HG03378 (cell line): ENCODE data around the gene USF2.
A peak's percentile ranks its signal among the peaks of the same experiment; 100 is the strongest.

Experiments
- ATAC-seq: cut with Tn5 transposase; IDR thresholded peaks from one replicate; pipeline ENCODE4 v1.9.1; 2021; ENCODE audit warnings: mild to moderate bottlenecking, moderate library complexity; ENCODE audit not compliant: unreplicated experiment

The USF2 gene

GRCh38 chr19:35240327-35240726 is 28.4 kb upstream of the USF2 start:
- no peak for ATAC-seq

DNA sequence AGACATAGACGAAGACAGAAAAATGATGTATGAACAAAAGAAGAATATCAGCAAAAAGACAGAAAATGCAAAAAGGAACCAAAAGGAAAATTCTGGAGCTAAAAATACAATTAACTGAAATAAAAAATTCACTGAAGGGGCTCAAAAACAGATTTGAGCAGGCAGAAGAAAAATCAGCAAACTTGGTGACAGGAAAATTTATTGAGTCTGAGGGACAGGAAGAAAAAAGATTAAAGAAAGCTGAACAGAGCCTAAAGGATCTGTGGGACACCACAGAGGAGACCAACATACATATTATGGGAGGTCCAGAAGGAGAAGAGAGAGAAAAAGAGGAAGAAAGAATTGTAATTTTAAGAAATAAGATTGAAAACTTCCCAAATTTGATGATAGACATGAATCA is 27.3 kb upstream of the USF2 start:
- no peak for ATAC-seq

DNA sequence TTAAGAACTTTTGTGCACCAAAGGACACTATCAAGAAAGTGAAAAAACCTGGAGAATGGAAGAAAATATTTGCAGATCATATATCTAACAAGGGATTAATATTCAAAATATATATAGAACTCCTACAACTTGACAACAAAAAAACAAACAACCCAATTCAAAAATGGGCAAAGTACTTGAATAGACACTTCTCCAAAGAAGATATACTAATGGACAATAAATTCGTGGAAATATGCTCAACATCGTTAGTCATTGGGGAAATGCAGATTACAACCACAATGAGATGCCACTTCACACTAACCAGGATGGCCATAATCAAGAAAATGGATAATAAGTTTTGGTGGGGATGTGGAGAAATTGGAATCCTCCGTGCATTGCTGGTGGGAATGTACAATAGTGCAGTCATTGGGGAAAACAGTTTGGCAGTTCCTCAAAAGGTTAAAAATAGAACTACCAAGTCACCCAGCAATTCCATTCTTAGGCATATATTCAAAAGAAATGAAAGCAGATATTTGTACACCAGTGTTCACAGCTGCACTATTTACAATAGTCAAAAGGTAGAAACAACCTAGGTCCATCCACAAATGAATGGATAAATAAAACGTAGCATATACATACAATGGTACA is 22.2 kb upstream of the USF2 start:
- ATAC-seq, result no peak

DNA sequence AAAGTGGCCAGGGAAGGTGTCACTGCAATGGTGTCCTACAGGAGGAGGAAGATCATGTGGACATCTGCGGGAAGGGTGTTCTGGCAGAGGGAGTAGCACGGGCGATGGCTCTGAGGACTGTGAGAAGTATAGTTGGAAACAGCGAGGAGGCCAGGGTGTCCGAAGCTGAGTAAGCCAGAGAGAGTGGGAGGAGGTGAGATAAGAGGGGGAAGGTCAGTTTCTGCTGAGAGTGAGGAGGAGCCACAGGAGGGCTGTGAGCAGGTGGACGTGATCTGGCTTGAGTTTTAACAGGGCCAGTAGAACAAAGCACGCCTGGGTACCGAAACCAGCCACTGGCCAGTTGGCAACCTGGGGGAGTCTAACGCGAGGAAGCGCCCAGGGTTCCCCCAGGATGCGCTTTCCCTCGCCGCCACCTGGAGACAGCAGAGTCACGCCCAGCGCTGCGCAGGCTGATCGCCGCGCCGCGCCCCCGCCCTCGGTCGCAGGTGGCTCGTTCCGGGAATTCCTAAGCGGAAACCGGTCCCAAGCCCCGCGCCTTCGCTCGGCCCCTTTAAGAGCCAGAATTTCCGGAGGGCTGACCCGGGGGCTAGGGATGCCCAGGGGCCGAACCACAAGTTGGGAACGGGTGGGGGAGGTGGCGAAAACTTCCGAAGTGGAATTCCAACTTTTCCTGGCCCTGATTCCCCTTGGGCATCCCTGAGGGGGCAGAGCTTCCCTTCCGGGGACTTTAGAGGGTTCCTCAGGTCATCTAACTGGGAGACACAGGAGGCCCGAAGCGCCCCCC is 21.0 kb upstream of the USF2 start:
- ATAC-seq, result no peak

DNA sequence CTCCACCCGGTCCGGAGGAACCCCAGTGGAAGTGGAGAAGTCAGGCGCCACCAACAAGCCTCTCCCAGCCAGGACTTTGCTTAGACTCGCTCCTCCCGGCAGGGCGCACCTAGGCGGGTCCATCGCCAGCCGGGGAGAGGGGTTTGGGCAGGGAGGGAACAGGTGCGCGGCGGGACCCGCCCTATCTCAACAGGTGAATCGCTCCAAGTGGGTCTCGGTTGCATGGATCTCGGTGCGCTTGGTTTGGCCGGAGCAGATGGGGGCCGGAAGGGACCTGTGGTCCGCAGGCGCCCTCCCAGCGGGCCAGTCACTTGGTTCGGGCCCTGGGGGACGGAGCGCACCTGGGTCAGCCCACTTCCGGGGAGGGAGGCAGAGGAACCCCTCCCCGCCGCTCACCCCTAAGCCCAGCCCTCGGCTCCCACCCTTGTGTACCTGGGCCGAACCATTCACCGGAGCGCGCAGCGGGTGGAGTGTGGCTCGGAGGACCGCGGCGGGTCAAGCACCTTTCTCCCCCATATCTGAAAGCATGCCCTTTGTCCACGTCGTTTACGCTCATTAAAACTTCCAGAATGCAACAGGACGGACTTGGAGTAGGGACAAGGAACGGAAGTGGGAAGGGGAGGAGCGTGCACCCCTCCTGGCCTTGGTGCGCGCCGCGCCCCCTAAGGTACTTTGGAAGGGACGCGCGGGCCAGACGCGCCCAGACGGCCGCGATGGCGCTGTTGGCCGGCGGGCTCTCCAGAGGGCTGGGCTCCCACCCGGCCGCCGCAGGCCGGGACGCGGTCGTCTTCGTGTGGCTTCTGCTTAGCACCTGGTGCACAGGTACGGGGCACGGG is 20.2 kb upstream of the USF2 start, which contains the start of gene LSR:
LSR (plus strand) TSS at position 693 of the 836 bp plus-strand sequence; CDS start at position 714, 21 bp downstream.
- peak; percentile 54 for ATAC-seq

GRCh38 chr19:35249146-35249847 is 19.5 kb upstream of the USF2 start:
- ATAC-seq, result no peak

GRCh38 chr19:35249848-35250711 is 18.7 kb upstream of the USF2 start:
- ATAC-seq, result no peak

DNA sequence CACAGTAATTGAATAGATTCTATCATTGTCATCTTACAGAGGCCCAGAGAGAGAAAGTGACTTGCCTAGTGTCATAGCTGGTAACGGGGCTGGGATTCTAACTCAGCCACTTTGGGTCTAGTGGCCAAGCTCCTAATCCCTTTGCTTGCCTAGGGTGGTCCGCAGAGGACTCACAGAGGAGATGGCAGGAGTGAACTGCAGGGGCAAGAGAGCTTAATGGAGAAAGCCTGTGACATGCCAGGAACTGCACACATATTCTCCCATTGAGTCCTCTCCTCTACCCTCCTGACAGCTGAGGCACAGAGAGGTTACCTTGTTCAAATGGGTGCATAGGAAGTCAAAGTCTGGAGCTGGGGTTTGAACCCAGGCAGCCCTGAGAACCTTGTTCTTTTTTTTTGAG is 17.3 kb upstream of the USF2 start:
- no peak for ATAC-seq

GRCh38 chr19:35253316-35254286 is 15.2 kb upstream of the USF2 start:
- no peak for ATAC-seq

DNA sequence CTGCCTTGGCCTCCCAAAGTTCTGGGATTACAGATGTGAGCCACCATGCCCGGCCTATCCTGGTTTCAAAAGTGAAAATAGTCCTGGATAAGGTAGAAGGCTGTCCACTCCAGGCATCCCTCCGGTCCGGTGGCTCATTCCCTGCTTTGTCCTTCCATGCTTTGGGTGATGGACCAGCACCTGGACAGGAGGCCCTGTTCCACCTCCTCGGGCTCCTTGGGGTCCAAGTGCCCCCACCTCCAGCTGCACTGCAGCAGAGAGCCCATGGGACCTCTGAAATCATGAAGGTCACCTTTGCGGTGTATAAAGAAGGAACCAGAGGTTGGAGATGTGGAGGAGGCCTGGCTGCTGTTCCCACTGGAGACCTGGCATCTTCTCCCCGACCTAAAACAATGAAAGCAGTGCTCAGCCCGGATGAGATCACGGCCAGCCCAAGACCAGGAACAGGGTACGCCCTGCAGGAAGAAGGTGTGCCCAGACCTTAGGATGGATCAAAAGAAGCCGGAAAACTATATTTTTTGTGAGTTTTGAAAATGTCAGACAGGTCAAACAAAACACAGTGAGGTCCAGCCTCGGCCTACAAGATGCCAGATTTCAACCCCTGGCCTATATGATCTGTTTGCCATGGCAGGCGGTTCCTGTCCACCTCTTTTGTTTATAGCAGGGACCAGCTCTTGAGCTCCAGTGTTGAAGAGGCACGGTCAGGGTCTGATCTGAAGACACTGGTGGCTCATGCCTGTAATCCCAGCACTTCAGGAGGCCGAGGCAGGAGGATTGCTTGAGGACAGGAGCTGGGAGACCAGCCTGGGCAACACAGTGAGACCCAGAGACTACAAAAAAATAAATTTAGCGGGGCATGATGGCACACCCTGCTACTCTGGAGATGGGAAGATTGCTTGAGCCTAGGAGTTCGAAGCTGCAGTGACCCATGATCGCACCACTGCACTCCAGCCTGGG is 14.1 kb upstream of the USF2 start:
- no peak for ATAC-seq

GRCh38 chr19:35256566-35256965 is 12.2 kb upstream of the USF2 start:
- no peak for ATAC-seq

GRCh38 chr19:35257113-35257461 is 11.7 kb upstream of the USF2 start:
- ATAC-seq, result no peak

DNA sequence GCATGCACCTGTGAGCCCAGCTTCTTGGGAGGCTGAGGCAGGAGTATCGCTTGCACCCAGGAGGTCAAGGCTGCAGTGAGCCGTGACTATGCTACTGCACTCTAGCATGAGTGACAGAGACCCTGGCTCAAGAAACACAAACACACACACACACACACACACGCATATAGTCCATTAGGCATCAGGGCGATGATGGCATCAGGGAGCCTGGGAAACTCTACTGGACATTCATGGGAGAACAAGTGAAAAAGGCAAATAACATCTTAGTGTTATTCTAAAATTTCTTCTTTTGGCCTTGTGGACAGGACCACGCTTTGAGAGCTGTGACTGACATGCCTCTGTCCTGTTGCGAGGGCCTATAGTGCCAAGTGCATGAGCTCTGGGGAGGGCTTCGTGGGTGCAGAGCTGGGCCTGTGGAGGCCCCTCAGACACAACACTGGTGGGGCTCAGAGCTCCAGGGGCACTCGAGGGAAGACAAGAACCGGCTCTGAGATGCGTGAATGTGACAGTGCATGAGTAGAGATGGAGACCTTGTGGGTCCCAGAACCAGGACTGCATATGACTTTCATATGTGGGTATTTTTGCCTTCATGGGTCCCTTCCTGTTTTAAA is 8.0 kb upstream of the USF2 start:
- ATAC-seq, result no peak

DNA sequence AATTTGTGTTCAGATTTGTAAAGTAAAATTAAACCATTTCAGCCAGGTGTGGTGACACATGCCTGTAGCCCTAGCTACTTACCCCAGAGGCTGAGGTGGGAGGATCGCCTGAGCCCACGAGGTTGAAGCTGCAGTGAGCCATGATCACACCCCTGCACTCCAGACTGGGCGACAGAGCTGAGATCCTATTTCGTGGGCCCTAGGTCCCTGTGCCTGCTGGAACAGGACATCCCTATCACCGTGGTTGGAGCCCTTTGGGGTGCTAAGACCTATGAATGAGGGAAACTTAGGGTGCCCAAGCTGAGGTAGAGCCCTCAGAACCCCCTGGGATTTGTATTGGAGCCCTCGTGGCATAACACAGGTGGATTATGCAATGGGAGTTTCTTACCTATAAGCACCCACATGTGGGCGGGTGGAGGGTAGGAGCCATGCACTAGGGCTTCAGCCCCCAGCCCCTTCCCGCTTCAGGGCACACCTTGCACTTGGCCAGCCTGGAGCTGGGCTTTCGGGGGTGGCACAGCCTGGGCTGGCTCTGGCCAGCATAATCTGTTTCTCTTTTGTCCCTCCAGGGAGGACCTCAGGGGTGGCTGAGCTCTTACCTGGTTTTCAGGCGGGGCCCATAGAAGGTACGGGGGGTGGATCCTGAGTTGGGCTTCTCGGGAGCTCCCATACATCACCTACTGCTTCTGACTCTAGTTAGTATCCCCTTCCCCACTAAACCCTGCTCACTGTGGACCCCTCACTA is 7.2 kb upstream of the USF2 start:
- no peak for ATAC-seq

DNA sequence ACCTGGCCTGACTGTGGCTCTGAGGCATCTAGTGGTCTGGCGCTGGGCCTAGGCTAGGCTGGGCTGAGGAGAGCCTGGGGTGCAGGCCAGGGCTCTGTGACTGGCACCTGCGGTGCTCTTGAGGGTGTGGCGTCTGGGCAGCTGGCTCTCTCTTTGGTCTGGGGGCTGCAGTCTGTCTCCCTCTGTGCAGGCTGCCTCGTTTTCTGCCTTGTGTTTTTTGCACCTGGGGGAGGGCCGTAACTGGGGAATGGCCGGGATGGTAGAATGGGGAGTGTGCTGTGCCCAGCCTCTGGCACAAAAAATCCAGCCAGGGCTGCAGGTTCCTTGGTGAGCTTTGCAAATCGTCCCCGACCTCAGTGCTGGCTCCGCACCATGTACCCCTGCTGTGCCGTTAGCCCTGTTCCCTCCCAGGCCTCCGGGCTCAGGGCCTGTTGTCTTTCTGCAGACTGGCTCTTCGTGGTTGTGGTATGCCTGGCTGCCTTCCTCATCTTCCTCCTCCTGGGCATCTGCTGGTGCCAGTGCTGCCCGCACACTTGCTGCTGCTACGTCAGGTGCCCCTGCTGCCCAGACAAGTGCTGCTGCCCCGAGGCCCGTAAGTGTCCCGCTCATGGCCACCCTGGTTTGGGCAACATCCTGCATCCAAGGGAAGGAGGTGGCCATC is 6.5 kb upstream of the USF2 start:
- ATAC-seq, result no peak
